MCF 10A (cell line): Measurements from ENCODE around the gene EEA1. TPM values are rescaled to one million over a fixed set of nuclear protein-coding genes. Genes with fewer than 3 reads are reported as not detected.

Experiments used
- BruUV-seq: library from RNA; stranded (reverse); fragments of 400-500 nt; replicated peaks from 2 replicates; lab custom pipeline; 2021; lab: Mats Ljungman, UMichigan
- CTCF ChIA-PET: fragments of 300-600 bp; sonication (Branson Sonifier 250); formaldehyde crosslinking; extraction: SDS; loops from one replicate; lab custom pipeline; 2021; ENCODE audit warnings: antibody characterized with exemption, inconsistent platforms; lab: Yijun Ruan, JAX
- POLR2A ChIA-PET: fragments of 300-600, 350-650 bp; sonication (Branson Sonifier 250); formaldehyde crosslinking; extraction: SDS; loops from one replicate; lab custom pipeline; 2020; ENCODE audit warnings: antibody characterized with exemption, inconsistent platforms; lab: Yijun Ruan, JAX
- DNase-seq: peaks from one replicate; pipeline ENCODE4 v3.0.0-alpha.2; 2018; ENCODE audit not compliant: unreplicated experiment
- H3K27ac Mint-ChIP-seq: one replicate; pipeline ENCODE4 v1.8.0; 2022; ENCODE audit warnings: mild to moderate bottlenecking, low read depth, mixed read lengths; ENCODE audit not compliant: unreplicated experiment
- H3K27me3 Mint-ChIP-seq: one replicate; pipeline ENCODE4 v1.8.0; 2022; ENCODE audit warnings: mixed read lengths; ENCODE audit not compliant: insufficient read depth, unreplicated experiment
- H3K36me3 Mint-ChIP-seq: one replicate; pipeline ENCODE4 v1.8.0; 2022; ENCODE audit warnings: mild to moderate bottlenecking, moderate library complexity, mixed read lengths; ENCODE audit not compliant: insufficient read depth, unreplicated experiment
- H3K4me1 Mint-ChIP-seq: one replicate; pipeline ENCODE4 v1.8.0; 2022; ENCODE audit warnings: mixed read lengths; ENCODE audit not compliant: insufficient read depth, unreplicated experiment
- H3K4me3 Mint-ChIP-seq: one replicate; pipeline ENCODE4 v1.8.0; 2022; ENCODE audit warnings: mild to moderate bottlenecking, moderate library complexity, mixed read lengths; ENCODE audit not compliant: unreplicated experiment
- H3K9me3 Mint-ChIP-seq: one replicate; pipeline ENCODE4 v1.8.0; 2022; ENCODE audit warnings: mixed read lengths; ENCODE audit not compliant: unreplicated experiment
- intact Hi-C: fragments of 100-400 bp; cut with micrococcal nuclease; formaldehyde crosslinking; loops from 2 replicates; pipeline ENCODE4 v1.14.1; 2022
- total RNA-seq: library from RNA; stranded (reverse); gene quantifications from 2 replicates; pipeline ENCODE4 v1.2.3, GENCODE V29; 2022
- TF ChIP-seq, protein P1 (sequence below): fragments of 200-600 bp; IDR thresholded peaks from one replicate; pipeline ENCODE4 v1.8.0; 2022; ENCODE audit warnings: antibody characterized with exemption, mild to moderate bottlenecking; ENCODE audit not compliant: unreplicated experiment

EEA1 gene
- total RNA-seq, 1 experiment from 2014 or later, result 46.3 TPM

DNA sequence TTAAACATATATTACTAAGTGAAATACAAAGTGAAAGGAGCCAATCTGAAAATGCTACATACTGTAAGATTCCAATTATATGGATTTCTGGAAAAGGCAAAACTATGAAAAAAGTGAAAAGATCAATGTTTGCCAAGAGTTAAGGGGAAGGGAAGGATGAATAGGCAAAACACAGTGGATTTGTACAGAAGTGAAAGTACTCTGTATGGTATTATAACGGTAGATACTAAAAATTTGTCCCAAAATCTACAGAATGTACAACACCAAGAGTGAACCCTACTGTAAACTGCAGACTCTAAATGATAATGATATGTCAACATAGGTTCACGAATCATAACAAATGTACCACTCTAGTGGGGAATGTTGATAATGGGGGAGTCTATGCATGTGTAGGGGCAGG is 17.8 kb downstream of the EEA1 start:
- POLR2A ChIA-PET, result interaction anchor here (0.6 to 5.6 kb wide), 4 partner anchors 12 to 67 kb away, joined by 3 to 55 read pairs (median 22); partner anchors contain the start of gene EEA1

DNA sequence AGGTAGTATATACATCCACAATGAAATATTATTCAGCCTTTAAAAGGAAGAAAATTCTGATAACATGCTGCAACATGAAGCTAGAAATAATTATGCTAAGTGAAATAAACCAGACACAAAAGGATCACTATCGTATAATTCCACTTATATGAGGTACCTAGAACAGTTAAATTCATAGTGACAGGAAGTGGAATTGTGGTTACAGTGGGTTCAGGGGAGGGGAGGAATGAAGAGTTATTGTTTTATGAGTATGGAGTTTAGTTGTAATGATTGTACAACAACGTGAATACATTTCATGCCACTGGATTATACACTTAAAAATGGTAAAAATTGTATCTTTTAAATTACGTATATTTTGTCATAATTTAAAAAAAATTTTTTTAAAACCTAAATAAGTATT is 21.0 kb downstream of the EEA1 start:
- no TSS peak for BruUV-seq

More for the DNA sequence above, 17.8 kb downstream of the EEA1 start:
- intact Hi-C loops, result no loop called here
- Mint-ChIP-seq H3K27ac (no peak overlapping the region), H3K27me3 (no peaks in the 10 kb centered on the region), H3K36me3 (peaks cover 5% of the 10 kb centered on the region), H3K4me1 (peaks cover 21% of the 10 kb centered on the region), H3K4me3 (no peak overlapping the region), H3K9me3 (no peaks in the 10 kb centered on the region)
- TF ChIP-seq, protein P1, sequence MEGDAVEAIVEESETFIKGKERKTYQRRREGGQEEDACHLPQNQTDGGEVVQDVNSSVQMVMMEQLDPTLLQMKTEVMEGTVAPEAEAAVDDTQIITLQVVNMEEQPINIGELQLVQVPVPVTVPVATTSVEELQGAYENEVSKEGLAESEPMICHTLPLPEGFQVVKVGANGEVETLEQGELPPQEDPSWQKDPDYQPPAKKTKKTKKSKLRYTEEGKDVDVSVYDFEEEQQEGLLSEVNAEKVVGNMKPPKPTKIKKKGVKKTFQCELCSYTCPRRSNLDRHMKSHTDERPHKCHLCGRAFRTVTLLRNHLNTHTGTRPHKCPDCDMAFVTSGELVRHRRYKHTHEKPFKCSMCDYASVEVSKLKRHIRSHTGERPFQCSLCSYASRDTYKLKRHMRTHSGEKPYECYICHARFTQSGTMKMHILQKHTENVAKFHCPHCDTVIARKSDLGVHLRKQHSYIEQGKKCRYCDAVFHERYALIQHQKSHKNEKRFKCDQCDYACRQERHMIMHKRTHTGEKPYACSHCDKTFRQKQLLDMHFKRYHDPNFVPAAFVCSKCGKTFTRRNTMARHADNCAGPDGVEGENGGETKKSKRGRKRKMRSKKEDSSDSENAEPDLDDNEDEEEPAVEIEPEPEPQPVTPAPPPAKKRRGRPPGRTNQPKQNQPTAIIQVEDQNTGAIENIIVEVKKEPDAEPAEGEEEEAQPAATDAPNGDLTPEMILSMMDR, result no peak
- BruUV-seq, result no TSS peak
- DNase-seq, result no peak
- CTCF ChIA-PET, result interaction anchor here (0.5 to 2.1 kb wide), 4 partner anchors 14 to 611 kb away, joined by 4 to 8 read pairs (median 4); no protein-coding TSS in a partner anchor

DNA sequence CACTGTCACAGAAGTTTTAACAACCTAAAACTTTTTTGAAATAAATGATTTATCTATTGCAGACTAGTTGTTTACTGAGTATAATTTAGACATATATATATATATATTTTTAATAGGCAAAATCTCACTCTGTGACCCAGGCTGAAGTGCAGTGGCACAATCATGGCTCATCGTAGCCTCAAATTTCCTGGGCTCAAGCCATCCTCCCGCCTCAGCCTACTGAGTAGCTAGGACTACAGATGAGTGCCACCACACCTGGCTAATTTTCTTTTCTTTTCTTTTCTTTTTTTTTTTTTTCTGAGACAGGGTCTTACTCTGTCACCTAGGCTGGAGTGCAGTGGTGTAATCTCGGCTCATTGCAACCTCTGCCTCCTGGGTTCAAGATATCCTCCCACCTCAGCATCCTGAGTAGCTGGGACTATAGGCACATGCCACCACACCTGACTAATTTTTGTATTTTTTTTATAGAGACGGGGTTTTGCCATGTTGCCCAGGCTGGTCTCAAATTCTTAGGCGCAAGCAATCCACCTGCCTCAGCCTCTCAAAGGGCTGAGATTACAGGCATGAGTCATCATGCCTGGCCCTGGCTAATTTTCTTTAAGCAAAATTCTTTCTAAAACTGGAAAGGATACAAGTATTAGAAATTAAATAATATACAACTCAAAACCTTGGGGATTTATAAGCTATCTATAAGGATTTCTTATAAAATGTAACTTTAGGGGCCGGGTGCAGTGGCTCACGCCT is 23.1 kb downstream of the EEA1 start:
- BruUV-seq, result no TSS peak
- intact Hi-C loops, result no loop called here
- Mint-ChIP-seq H3K27me3 (no peaks in the 10 kb centered on the region), H3K4me3 (no peak overlapping the region), H3K36me3 (no peaks in the 10 kb centered on the region), H3K9me3 (no peaks in the 10 kb centered on the region), H3K4me1 (peaks cover under 1% of the 10 kb centered on the region), H3K27ac (no peak overlapping the region)
- POLR2A ChIA-PET, result interaction anchor here (1.0 to 9.0 kb wide), 2 partner anchors 22 to 57 kb away, joined by 4 to 73 read pairs; partner anchors contain the start of gene EEA1
- CTCF ChIA-PET, result interaction anchor here (0.6 to 1.7 kb wide), 2 partner anchors 22 to 37 kb away, joined by 3 to 5 read pairs; no protein-coding TSS in a partner anchor
- DNase-seq, result peak; percentile 44
- TF ChIP-seq, protein P1, result no peak

More for the DNA sequence above, 21.0 kb downstream of the EEA1 start:
- intact Hi-C loops, result no loop called here
- no peak for DNase-seq
- Mint-ChIP-seq H3K4me1 (peaks cover 19% of the 10 kb centered on the region), H3K9me3 (no peaks in the 10 kb centered on the region), H3K27me3 (no peaks in the 10 kb centered on the region), H3K36me3 (no peaks in the 10 kb centered on the region), H3K4me3 (no peak overlapping the region), H3K27ac (no peak overlapping the region)
- ChIA-PET POLR2A (interaction anchor here (1.2 to 9.0 kb wide), 3 partner anchors 9 to 61 kb away, joined by 3 to 73 read pairs (median 55); partner anchors contain the start of gene EEA1), CTCF (interaction anchor here (1.7 kb wide), 1 partner anchor 19 kb away, joined by 8 read pairs; no protein-coding TSS in a partner anchor)
- TF ChIP-seq, protein P1, result no peak

DNA sequence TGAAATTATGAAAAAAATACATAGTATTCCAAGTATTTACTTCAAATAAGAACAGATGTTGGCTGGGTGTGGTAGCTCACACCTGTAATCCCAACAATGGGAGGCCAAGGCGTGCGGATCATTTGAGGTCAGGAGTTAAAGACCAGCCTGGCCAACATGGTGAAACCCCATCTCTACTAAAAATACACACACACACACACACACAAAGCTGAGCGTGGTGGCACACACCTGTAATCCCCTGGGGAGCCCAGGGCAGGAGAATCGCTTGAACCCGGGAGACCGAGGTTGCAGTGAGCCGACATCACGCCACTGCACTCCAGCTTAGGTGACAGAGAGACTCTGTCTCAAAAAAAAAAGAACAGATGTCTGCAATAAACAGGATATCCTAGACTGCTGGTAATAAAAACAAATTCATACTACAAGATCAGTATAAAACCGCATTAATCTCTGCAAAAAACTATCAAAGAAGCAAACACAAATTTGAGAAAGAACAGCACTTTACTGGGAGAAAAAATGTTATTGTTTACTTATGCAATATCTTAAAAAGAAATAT is 23.8 kb downstream of the EEA1 start:
- Mint-ChIP-seq H3K9me3 (no peaks in the 10 kb centered on the region), H3K27me3 (no peaks in the 10 kb centered on the region), H3K4me1 (no peaks in the 10 kb centered on the region), H3K4me3 (no peak overlapping the region), H3K27ac (no peak overlapping the region), H3K36me3 (no peaks in the 10 kb centered on the region)
- ChIA-PET CTCF (interaction anchor here (0.9 to 1.7 kb wide), 2 partner anchors 21 to 22 kb away, joined by 4 to 5 read pairs; no protein-coding TSS in a partner anchor), POLR2A (interaction anchor here (1.2 to 9.0 kb wide), 2 partner anchors 23 to 82 kb away, joined by 3 to 73 read pairs; partner anchors contain the start of gene EEA1)
- no peak for DNase-seq
- TF ChIP-seq, protein P1, result no peak
- intact Hi-C loops, result no loop called here
- no TSS peak for BruUV-seq
